HG03135 (cell line): ENCODE data around the gene CLDN9.
A peak's percentile ranks its signal among the peaks of the same experiment; 100 is the strongest.

Experiments used
- ATAC-seq: cut with Tn5 transposase; IDR thresholded peaks from one replicate; pipeline ENCODE4 v1.9.1; 2021; ENCODE audit warnings: mild to moderate bottlenecking, moderate library complexity; ENCODE audit not compliant: unreplicated experiment

Gene CLDN9

DNA sequence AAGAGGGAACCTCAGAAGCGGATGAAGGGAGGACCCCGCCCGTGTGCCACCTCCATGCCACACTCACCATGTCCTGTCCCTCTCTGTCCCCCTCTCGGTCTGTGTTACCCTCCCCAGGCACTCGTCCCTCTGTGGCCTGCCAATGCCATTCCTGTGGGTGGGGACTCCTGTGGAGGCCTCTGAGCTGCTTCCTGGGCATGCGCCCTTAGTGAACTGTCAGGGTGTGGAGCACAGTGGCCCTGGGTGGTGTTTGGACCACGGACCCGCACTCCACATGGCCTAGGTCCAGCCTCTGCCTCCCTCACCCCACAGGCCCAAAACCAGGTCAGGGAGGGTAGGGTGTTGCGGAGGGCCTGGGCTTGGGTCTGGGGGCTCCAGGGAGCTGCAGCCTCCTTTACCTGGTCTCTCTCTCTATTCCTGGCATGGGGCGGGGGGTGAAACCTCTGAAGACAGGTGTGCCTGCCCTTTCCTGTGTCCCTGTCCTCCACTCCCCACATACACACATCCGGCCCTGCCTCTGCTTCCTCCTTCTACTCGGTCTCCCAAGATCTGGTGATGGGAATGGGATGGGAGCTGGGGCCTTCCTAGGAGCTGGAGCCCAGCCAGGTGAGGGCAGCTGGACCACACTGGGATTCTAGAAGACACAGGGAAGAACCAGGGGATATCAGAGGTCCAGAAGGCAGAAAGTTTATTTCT is 21.0 kb upstream of the CLDN9 start:
- ATAC-seq, result no peak

DNA sequence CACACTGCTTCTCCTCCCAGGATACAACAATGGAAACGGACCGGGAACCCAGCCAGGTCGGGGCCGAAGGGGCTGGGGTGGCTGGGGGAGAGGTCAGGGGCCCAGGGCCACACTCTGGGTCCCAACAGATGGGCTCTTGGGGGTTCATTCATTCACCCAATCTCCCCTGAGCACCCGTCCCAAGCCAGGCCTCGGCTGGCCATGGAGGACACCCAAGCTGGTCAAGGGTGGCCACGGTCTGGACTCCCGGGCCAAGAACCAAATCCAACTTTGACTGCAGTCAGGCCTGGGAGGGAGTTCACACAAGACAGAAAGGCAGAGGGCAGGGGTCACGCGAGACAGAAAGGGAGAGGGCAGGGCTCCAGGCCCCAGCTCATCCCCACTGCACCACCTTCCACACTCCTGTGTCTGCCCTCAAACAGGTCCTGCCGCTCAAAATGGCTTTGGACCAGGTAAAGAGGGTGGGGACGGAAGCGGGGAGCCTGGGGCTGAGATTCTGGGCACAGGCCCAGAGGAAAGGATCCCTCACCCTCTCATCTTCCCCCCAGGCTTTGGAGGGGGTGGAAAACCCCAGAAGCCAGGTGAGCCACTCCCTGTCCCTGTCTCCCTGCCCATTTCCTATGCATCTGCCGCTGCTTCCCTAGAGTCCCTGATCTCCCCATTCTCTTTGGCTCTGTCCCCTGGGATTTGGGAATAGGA is 20.2 kb upstream of the CLDN9 start:
- ATAC-seq, result no peak

- ATAC-seq, result no peak
These were observed 16.4 kb upstream of the CLDN9 start for GRCh38 chr16:2996298-2996697.

GRCh38 chr16:2999929-3000328 is 12.8 kb upstream of the CLDN9 start:
- ATAC-seq, result no peak

DNA sequence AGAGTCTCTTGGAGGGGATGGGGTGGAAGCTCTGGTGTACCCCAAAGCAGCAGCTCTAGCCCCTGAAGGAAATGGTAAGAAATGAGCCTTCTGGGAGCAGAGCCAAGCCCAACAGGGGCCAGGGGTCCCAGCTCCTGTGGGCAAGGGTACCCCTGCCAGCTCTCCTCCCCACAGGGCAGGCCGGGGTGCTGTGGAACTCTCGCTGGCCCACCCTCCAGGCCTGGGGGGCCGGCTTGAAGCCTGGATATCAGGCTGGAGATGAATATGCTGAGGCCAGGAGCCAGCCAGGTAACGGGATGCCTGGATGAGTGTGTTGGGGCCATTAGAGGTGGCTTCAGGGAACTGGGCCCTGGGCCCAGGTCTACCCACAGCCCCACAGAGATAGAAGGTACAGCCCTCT is 12.2 kb upstream of the CLDN9 start:
- ATAC-seq, result no peak

GRCh38 chr16:3001316-3001715 is 11.4 kb upstream of the CLDN9 start:
- no peak for ATAC-seq

- ATAC-seq, result peak; percentile 89
These were observed 9.0 kb upstream of the CLDN9 start for GRCh38 chr16:3003582-3004270.

GRCh38 chr16:3004319-3004718 is 8.4 kb upstream of the CLDN9 start:
- ATAC-seq, result peak; percentile 18

- no peak for ATAC-seq
These were observed 7.9 kb upstream of the CLDN9 start for GRCh38 chr16:3004781-3005284.

DNA sequence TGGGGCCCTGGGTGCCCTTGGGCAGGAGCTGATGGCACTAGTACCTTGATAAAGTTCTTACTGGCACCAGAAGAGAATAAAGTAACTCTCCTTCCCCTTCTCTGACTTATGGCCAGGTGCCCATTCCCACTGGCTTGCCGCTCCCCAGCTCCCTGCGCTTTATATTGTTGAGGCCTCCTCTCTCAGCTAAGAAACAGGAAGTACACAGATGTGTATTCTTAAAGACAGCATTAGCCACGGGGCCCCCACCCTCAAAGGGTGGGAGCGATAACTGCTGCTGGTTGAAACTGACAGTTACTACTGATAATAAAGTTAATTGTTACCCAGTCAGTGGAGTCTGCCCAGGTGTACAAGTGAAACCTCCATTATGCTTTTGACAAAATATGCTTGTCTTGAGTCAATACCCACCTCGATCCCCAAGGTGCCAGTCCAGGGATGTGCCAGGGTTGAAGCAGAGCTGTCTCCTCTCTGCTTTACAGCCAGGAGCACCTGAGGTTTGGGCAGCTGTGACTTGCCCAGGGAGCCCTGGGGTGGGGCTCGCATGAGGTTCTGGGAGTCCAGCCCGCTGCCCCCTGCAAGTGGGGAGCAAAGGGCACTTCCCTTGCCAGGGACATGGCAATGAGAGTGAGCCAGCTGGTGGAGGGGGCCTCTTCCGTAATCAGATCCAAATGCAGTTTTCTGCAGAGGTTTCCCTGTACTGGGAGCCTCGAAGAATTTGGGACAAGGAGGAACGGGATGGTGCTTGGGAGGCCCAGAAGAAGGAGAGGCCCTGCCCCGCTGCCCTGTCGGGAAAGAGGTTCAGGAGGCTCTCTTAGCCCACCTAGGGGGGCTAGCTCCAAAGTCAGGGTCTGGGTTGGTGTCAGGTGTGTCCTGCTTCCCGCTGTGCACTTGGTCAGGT is 5.4 kb upstream of the CLDN9 start:
- no peak for ATAC-seq

DNA sequence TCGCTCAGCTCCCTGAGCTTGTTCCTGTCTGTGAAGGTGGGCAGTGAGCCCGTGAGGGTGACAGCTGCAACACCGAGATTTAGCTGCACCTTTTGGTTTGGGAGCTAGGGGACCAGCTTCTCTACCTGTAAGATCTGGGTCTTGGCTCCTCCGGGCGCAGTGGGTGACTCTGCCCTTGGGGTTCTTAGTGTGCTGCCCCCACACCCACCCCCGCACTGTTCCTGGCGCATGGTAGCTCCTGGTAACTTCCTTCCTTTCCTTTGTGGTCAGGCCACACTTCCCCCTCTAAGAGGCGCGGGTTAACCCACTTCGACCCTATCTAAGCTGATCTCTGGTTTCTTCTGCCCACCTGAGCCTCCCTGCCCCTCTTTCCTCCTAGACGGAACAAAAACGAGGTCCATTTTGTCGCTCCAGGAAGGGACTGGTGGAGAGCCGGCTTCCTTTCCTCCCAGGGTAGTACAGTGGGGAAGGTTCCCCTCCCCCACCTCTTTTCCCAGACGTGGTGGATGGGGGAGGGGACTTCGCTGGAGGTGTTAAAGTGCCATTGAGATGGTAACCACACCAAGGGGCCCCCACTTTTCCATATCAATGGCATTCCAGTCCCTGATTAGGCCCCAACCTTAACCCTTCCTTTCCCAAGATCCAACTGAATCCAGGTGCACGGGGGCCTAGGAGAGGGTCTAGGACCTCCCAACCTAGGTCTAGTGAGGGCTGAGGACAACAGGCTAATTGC is 4.6 kb upstream of the CLDN9 start:
- ATAC-seq, result no peak

GRCh38 chr16:3008690-3009037 is 4.1 kb upstream of the CLDN9 start:
- no peak for ATAC-seq

DNA sequence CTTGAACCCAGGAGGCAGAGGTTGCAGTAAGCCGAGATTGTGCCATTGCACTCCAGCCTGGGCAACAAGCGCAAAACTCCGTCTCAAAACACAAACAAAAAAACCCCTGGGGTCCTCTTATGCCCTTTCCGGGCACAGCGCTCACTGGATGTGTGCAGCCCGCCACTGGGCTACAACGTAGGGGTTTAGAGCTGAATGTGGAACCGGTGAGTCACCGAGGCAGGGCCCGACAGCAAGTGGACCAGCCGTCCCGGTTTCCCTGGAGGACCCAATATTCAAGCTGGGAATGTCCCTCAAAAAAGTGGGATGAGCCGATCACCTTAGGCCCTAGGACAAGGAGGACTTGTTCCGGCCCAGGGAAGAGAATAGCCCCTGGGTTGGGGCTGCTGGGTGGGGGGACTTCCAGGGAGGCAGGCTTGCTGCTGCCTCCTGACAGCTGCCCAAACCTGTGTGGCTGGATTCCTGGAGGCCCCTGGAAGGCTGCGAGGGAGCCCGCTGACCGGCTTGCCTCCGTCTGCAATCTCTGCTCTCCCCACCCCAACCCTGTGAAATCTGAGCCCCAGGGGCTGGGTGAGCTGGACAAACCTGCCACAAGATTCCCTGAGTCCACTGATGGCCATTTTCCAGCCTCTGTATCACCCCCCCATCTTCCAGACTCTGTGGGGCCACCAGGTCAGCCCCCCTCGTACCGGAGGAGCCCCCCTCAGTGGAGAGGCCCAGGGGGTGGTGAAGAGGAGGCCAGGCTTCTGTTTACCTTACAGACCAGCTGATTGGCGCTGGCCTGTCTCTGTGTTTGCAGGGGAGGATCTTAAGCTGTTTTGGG is 2.9 kb upstream of the CLDN9 start:
- no peak for ATAC-seq

GRCh38 chr16:3010510-3010909 is 2.2 kb upstream of the CLDN9 start:
- no peak for ATAC-seq

- no peak for ATAC-seq
These were observed 477 bp upstream of the CLDN9 start for GRCh38 chr16:3012246-3012645.

DNA sequence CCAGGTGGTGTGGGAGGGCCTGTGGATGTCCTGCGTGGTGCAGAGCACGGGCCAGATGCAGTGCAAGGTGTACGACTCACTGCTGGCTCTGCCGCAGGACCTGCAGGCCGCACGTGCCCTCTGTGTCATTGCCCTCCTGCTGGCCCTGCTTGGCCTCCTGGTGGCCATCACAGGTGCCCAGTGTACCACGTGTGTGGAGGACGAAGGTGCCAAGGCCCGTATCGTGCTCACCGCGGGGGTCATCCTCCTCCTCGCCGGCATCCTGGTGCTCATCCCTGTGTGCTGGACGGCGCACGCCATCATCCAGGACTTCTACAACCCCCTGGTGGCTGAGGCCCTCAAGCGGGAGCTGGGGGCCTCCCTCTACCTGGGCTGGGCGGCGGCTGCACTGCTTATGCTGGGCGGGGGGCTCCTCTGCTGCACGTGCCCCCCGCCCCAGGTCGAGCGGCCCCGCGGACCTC is 798 bp downstream of the CLDN9 start:
- ATAC-seq, result no peak

DNA sequence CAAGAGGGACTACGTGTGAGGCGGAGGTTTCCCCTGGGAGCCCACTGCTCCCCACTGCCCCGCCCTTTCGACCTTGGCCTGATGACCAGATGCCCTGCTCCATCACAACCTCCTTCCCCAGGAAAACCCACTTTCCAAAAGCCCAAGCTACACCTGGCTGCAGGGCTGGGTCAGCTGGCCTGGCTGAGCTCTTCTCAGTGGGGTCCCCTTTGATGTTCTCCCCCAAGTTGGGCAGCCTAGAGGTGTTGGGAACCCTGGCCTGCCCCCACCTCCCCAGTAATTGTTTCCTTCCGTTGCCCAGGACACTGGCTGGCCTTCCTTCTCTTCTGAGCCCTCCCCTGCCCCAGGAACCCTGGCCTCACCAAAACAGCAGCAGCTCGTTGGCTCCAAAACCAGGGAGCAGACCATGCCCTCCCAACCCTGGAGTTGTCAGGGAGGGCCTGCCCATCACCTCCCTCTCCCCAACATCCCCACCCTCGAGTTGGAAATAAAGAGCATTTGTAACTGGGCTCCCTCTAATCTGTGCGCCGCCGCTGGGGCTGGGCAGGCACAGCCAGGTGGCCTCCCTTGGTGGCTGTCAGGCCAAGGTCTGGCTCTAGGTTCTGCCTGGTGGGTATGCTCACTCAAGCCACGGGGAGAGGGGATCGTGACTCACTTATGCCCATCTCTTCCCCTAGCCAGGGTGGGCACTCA is 1.4 kb downstream of the CLDN9 start:
- ATAC-seq, result no peak

GRCh38 chr16:3014971-3015370 is 2.2 kb downstream of the CLDN9 start:
- no peak for ATAC-seq
